Measurements from ENCODE around the gene LIMK1. TPM values are rescaled to one million over a fixed set of nuclear protein-coding genes. Genes with fewer than 3 reads are reported as not detected.

Gene LIMK1
- total and polyA plus RNA-seq, 2 of the 13 experiments (the other 11 are each of a cell fraction or from before 2014, with no cell fraction given): 8.9 to 18.8 TPM

DNA sequence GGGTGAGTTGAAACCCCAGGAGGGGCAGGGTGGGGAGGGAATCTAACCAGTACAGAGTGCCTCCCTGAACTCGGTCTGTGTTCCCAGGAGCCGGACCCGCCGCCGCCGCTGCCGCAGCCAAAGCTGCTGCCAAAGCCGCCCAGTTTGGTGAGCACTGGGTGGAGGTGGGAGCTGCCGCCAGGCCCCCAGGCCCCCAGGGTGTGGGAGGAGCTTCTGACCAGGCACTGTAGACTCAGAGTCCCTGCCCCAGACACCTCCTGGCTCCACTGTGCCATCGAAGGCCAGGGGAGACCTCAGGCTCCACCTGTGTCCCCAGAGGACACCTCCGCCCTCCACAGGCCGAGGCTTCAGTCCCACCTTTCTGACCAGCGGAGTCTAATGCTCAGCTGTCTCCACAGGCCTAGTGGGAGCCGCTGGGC lies 20.4 kb upstream of the LIMK1 start:
- intact Hi-C loops (cut with micrococcal nuclease; ENCODE audit: unreplicated experiment): no loop called here
- Histone ChIP-seq H3K27me3 (ENCODE audit: control insufficient read depth in 1 of 2, insufficient read depth in 2 of 2, low read length in 2 of 2) (peaks cover 3 to 13% of the 10 kb centered on the region in 2 experiments; a peak in 2 of 5 replicates), H2AFZ (ENCODE audit: low read length) (peak overlapping the region; percentile 34), H3K79me2 (ENCODE audit: insufficient read depth, low read length) (no peaks in the 10 kb centered on the region), H4K20me1 (ENCODE audit: insufficient read depth, low read length) (no peaks in the 10 kb centered on the region), H3K36me3 (replicated peaks in 1 of 2; ENCODE audit: control insufficient read depth in 1 of 2, insufficient read depth in 2 of 2, low read length in 2 of 2) (no peaks in the 10 kb centered on the region), H3K9ac (ENCODE audit: insufficient read depth, low read depth, low read length) (peak overlapping the region; percentile 34; the same call in 1 of the 2 replicates), H3K9me3 (ENCODE audit: low read length) (no peaks in the 10 kb centered on the region), H3K4me3 (replicated peaks in 1 of 3; ENCODE audit: insufficient read depth in 1 of 3, low read depth in 2 of 3, low read length in 3 of 3) (peak overlapping the region in 2 of 3 experiments; percentile 31 to 48; a peak in 3 of 6 replicates), H3K27ac (ENCODE audit: extremely low read length, insufficient read depth, low read length) (no peak overlapping the region), H3K4me1 (ENCODE audit: insufficient read depth, low read length) (peaks cover 39% of the 10 kb centered on the region), H3K4me2 (ENCODE audit: low read depth, low read length) (peak overlapping the region; percentile 58)
- in situ Hi-C loops (cut with HindIII; ENCODE audit: extremely low pct_ligation_motif_present, low pct_unique_long_range_greater_than_20kb): loop anchor here (10.0 kb wide), 1 partner anchor 342 kb away; no protein-coding TSS in a partner anchor
- ChIA-PET CTCF (ENCODE audit: low intra/inter-chr PET ratio, low total read pairs) (no interaction called here), POLR2A (no interaction called here)
- 40% methylated on average over 1 of the region's 14 CpGs for WGBS (ENCODE audit: low lambda C conversion rate)
- no peak for DNase-seq (ENCODE audit: low spot score)
- peak; percentile 26; the same call in 2 of the 3 replicates for ATAC-seq
- no peak for FAIRE-seq
- BruUV-seq (replicated peaks): no TSS peak
- TF ChIP-seq ZNF614 (CRISPR knock-in tag; IDR thresholded peaks at IDR 0.05; ENCODE audit: borderline replicate concordance): no peak
- TF ChIP-seq ZFX (CRISPR knock-in tag; IDR thresholded peaks at IDR 0.05; ENCODE audit: low read depth): peak; percentile 36; the same call in 1 of the 2 replicates
- TF ChIP-seq SAP130 (CRISPR knock-in tag; IDR thresholded peaks at IDR 0.05; ENCODE audit: low read depth): 0 out of 2 replicates have a peak, but pooled peaks have one; percentile 4
- peak; percentile 32 for TF ChIP-seq ZNF883 (CRISPR knock-in tag; IDR thresholded peaks at IDR 0.05; ENCODE audit: not compliant biosample characterization)
- TF ChIP-seq IKZF4 (CRISPR knock-in tag; IDR thresholded peaks at IDR 0.05; ENCODE audit: borderline replicate concordance, low read depth, not compliant biosample characterization): peak; percentile 37
- TF ChIP-seq, protein P1, sequence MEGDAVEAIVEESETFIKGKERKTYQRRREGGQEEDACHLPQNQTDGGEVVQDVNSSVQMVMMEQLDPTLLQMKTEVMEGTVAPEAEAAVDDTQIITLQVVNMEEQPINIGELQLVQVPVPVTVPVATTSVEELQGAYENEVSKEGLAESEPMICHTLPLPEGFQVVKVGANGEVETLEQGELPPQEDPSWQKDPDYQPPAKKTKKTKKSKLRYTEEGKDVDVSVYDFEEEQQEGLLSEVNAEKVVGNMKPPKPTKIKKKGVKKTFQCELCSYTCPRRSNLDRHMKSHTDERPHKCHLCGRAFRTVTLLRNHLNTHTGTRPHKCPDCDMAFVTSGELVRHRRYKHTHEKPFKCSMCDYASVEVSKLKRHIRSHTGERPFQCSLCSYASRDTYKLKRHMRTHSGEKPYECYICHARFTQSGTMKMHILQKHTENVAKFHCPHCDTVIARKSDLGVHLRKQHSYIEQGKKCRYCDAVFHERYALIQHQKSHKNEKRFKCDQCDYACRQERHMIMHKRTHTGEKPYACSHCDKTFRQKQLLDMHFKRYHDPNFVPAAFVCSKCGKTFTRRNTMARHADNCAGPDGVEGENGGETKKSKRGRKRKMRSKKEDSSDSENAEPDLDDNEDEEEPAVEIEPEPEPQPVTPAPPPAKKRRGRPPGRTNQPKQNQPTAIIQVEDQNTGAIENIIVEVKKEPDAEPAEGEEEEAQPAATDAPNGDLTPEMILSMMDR (CRISPR knock-in tag; IDR thresholded peaks at IDR 0.05): 0 out of 2 replicates have a peak, but pooled peaks have one; percentile 6
- TF ChIP-seq, protein P2, sequence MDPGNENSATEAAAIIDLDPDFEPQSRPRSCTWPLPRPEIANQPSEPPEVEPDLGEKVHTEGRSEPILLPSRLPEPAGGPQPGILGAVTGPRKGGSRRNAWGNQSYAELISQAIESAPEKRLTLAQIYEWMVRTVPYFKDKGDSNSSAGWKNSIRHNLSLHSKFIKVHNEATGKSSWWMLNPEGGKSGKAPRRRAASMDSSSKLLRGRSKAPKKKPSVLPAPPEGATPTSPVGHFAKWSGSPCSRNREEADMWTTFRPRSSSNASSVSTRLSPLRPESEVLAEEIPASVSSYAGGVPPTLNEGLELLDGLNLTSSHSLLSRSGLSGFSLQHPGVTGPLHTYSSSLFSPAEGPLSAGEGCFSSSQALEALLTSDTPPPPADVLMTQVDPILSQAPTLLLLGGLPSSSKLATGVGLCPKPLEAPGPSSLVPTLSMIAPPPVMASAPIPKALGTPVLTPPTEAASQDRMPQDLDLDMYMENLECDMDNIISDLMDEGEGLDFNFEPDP (CRISPR knock-in tag; conservative IDR thresholded peaks at IDR 0.05): no peak
- no peak for TF ChIP-seq GTF3A (CRISPR knock-in tag; conservative IDR thresholded peaks at IDR 0.05)
- TF ChIP-seq, protein P3, sequence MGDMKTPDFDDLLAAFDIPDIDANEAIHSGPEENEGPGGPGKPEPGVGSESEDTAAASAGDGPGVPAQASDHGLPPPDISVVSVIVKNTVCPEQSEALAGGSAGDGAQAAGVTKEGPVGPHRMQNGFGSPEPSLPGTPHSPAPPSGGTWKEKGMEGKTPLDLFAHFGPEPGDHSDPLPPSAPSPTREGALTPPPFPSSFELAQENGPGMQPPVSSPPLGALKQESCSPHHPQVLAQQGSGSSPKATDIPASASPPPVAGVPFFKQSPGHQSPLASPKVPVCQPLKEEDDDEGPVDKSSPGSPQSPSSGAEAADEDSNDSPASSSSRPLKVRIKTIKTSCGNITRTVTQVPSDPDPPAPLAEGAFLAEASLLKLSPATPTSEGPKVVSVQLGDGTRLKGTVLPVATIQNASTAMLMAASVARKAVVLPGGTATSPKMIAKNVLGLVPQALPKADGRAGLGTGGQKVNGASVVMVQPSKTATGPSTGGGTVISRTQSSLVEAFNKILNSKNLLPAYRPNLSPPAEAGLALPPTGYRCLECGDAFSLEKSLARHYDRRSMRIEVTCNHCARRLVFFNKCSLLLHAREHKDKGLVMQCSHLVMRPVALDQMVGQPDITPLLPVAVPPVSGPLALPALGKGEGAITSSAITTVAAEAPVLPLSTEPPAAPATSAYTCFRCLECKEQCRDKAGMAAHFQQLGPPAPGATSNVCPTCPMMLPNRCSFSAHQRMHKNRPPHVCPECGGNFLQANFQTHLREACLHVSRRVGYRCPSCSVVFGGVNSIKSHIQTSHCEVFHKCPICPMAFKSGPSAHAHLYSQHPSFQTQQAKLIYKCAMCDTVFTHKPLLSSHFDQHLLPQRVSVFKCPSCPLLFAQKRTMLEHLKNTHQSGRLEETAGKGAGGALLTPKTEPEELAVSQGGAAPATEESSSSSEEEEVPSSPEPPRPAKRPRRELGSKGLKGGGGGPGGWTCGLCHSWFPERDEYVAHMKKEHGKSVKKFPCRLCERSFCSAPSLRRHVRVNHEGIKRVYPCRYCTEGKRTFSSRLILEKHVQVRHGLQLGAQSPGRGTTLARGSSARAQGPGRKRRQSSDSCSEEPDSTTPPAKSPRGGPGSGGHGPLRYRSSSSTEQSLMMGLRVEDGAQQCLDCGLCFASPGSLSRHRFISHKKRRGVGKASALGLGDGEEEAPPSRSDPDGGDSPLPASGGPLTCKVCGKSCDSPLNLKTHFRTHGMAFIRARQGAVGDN (CRISPR knock-in tag; IDR thresholded peaks at IDR 0.05): peak; percentile 48; the same call in 1 of the 2 replicates

Measured in HepG2 (cell line).